KMS-11 (cell line): Measurements from ENCODE around the gene KANK2.

Experiments
- H2AFZ ChIP-seq: fragments of 200-600 bp; sonication (generic); 2 replicates; pipeline ENCODE4 v1.6.1; 2016; ENCODE audit warnings: antibody characterized with exemption, mixed run types, low read depth
- H3K27ac ChIP-seq: fragments of 200-600 bp; sonication (generic); 2 replicates; pipeline ENCODE4 v1.6.1; 2016; ENCODE audit warnings: mild to moderate bottlenecking, mixed run types
- H3K27me3 ChIP-seq: fragments of 200-600 bp; sonication (generic); 2 replicates; pipeline ENCODE4 v1.6.1; 2017; ENCODE audit warnings: mild to moderate bottlenecking, low read depth, mixed run types, moderate library complexity; ENCODE audit not compliant: insufficient read depth
- H3K36me3 ChIP-seq: fragments of 200-600 bp; sonication (generic); 2 replicates; pipeline ENCODE4 v1.6.1; 2017; ENCODE audit warnings: mild to moderate bottlenecking, mixed run types; ENCODE audit not compliant: insufficient read depth
- H3K4me1 ChIP-seq: fragments of 200-600 bp; sonication (generic); 2 replicates; pipeline ENCODE4 v1.6.1; 2016; ENCODE audit warnings: mild to moderate bottlenecking, low read depth, mixed run types; ENCODE audit not compliant: poor library complexity, severe bottlenecking
- H3K4me2 ChIP-seq: fragments of 200-600 bp; sonication (generic); 2 replicates; pipeline ENCODE4 v1.7.0; 2016; ENCODE audit warnings: mild to moderate bottlenecking, mixed run types
- H3K4me3 ChIP-seq: fragments of 200-600 bp; sonication (generic); IDR thresholded peaks from 2 replicates; pipeline ENCODE4 v1.6.1; 2017; ENCODE audit warnings: low read depth, low read length, mixed read lengths; ENCODE audit not compliant: insufficient read depth
- H3K79me2 ChIP-seq: fragments of 200-600 bp; sonication (generic); 2 replicates; pipeline ENCODE4 v1.6.1; 2016; ENCODE audit warnings: low read depth, mixed run types; ENCODE audit not compliant: insufficient read depth
- H3K9ac ChIP-seq: fragments of 200-600 bp; sonication (generic); 2 replicates; pipeline ENCODE4 v1.6.1; 2016; ENCODE audit warnings: mild to moderate bottlenecking, mixed run types
- H4K20me1 ChIP-seq: fragments of 200-600 bp; sonication (generic); 2 replicates; pipeline ENCODE4 v1.6.1; 2016; ENCODE audit warnings: mild to moderate bottlenecking, mixed run types; ENCODE audit not compliant: insufficient read depth
- TF ChIP-seq, protein P1 (sequence below): fragments of 200-600 bp; sonication (generic); conservative IDR thresholded peaks from 2 replicates; pipeline ENCODE4 v1.6.1; 2017; ENCODE audit warnings: low read depth, mild to moderate bottlenecking, antibody characterized with exemption, low read length, moderate library complexity, mixed read lengths

Gene KANK2

GRCh38 chr19:11172576-11172975 is 24.8 kb downstream of the KANK2 start:
- H3K27me3 ChIP-seq = no peaks in the 10 kb centered on the region
- no peaks in the 10 kb centered on the region for H3K79me2 ChIP-seq
- TF ChIP-seq, protein P1, sequence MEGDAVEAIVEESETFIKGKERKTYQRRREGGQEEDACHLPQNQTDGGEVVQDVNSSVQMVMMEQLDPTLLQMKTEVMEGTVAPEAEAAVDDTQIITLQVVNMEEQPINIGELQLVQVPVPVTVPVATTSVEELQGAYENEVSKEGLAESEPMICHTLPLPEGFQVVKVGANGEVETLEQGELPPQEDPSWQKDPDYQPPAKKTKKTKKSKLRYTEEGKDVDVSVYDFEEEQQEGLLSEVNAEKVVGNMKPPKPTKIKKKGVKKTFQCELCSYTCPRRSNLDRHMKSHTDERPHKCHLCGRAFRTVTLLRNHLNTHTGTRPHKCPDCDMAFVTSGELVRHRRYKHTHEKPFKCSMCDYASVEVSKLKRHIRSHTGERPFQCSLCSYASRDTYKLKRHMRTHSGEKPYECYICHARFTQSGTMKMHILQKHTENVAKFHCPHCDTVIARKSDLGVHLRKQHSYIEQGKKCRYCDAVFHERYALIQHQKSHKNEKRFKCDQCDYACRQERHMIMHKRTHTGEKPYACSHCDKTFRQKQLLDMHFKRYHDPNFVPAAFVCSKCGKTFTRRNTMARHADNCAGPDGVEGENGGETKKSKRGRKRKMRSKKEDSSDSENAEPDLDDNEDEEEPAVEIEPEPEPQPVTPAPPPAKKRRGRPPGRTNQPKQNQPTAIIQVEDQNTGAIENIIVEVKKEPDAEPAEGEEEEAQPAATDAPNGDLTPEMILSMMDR = no peak
- H4K20me1 ChIP-seq = no peaks in the 10 kb centered on the region
- H3K27ac ChIP-seq = no peak overlapping the region
- no peak overlapping the region for H3K9ac ChIP-seq
- no peak overlapping the region for H2AFZ ChIP-seq
- no peak overlapping the region for H3K4me3 ChIP-seq
- no peaks in the 10 kb centered on the region for H3K36me3 ChIP-seq
- H3K4me2 ChIP-seq = no peak overlapping the region
- no peaks in the 10 kb centered on the region for H3K4me1 ChIP-seq

DNA sequence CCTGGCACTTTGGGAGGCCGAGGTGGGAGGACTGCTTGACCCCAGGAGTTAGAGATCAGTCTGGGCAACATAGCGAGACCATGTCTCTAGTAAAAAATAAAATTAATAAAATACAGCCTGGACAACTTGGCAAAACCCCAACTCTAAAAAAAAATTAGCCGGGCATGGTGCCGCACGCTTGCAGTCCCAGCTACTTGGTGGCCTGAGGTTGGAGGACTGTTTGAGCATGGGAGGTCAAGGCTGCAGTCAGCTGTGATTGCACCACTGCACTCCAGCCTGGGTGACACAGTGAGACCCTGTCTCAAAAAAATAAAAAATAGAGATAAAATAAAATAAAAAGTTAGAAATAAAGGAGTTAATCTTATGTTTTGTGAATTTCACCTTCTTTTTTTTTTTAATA is 26.2 kb downstream of the KANK2 start:
- H3K79me2 ChIP-seq = no peaks in the 10 kb centered on the region
- TF ChIP-seq, protein P1 = no peak
- H3K9ac ChIP-seq = no peak overlapping the region
- H3K4me3 ChIP-seq = no peak overlapping the region
- no peaks in the 10 kb centered on the region for H4K20me1 ChIP-seq
- no peak overlapping the region for H2AFZ ChIP-seq
- H3K4me2 ChIP-seq = no peak overlapping the region
- H3K27ac ChIP-seq = no peak overlapping the region
- H3K27me3 ChIP-seq = no peaks in the 10 kb centered on the region
- H3K36me3 ChIP-seq = no peaks in the 10 kb centered on the region
- no peaks in the 10 kb centered on the region for H3K4me1 ChIP-seq

DNA sequence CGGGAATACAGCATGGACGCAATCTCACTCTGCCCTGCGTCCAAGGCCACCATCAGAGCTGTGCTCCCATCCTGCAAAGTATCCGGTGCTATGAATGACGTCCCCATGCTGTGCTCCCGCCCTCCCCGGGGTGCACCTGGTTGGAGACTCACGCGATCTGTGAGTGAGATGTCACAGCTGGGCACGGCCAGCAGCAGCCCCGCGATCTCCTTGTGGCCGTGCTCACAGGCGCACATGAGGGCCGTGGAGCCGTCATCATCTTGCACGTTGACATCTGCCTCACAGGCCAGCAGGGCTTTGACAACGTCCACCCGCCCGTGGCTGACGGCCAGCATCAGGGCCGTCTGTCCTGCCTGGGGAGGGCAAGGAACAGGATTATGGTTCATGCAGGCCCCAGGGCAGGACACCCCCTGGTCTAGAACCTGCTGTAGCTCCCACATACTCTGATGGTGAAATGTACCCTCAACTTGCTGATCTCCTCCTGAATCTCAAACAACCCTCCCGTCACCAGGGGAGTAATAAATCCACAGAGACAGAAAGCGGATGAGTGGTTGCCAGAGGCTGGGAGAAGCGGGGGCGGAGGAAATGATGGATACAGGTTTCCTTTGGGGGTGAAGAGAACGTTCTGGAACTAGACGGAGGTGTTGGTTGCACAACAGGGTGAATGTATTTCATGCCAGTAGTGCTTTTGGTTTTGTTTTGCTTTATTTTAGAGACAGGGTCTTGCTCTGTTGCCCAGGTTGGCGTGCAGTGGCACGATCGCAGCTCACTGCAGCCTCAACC is 27.3 kb downstream of the KANK2 start:
- Histone ChIP-seq H3K27me3 (no peaks in the 10 kb centered on the region), H3K4me2 (no peak overlapping the region), H4K20me1 (no peaks in the 10 kb centered on the region), H3K9ac (no peak overlapping the region), H2AFZ (no peak overlapping the region), H3K4me3 (no peak overlapping the region), H3K27ac (no peak overlapping the region), H3K79me2 (no peaks in the 10 kb centered on the region), H3K4me1 (no peaks in the 10 kb centered on the region), H3K36me3 (no peaks in the 10 kb centered on the region)
- TF ChIP-seq, protein P1 = no peak

DNA sequence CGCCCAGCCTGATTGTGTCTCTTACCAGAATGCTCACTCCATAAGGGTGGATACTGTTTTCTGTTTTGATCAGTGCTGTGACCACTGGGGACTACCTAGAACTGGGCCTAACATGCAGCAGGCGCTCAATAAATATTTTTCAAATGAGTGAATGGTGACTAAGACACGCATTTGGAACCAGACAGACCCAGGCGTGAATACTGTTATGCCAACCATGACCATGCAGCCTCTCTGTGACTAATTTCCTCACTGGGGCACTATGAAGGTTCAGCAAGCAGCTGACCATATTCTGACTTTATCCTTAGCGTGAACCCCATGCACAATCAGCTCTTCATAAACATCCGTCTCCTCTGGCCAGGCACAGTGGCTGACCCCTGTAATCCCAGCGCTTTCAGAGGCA is 28.8 kb downstream of the KANK2 start:
- H3K4me3 ChIP-seq = no peak overlapping the region
- no peaks in the 10 kb centered on the region for H3K36me3 ChIP-seq
- H3K4me2 ChIP-seq = no peak overlapping the region
- TF ChIP-seq, protein P1 = no peak
- no peaks in the 10 kb centered on the region for H3K4me1 ChIP-seq
- no peaks in the 10 kb centered on the region for H4K20me1 ChIP-seq
- no peaks in the 10 kb centered on the region for H3K79me2 ChIP-seq
- no peak overlapping the region for H3K27ac ChIP-seq
- no peak overlapping the region for H3K9ac ChIP-seq
- H2AFZ ChIP-seq = no peak overlapping the region
- no peaks in the 10 kb centered on the region for H3K27me3 ChIP-seq
